ENCODE measurements around the gene NPTXR.
"Not testable (repeated sequence)": the region's sequence is repeated elsewhere in the genome, so short reads cannot be mapped to it uniquely, and the experiment has no call there.

DNA sequence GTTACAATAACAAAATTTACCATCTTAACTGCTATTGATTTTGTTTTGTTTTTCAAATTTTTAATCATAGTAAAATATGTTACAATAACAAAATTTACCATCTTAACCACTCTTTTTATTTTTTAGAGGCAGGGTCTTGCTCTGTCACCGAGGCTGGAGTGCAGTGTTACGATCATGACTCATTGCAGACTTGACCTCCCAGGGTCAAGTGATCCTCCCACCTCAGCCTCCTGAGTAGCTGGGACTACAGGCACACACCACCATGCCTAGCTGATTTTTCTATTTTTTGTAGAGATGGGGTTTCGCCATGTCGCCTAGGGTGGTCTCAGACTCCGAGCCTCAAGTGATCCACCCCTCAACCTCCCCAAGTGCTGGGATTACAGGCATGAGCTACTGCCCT, 10.1 kb upstream of the NPTXR start:
- TF ChIP-seq, protein P1, sequence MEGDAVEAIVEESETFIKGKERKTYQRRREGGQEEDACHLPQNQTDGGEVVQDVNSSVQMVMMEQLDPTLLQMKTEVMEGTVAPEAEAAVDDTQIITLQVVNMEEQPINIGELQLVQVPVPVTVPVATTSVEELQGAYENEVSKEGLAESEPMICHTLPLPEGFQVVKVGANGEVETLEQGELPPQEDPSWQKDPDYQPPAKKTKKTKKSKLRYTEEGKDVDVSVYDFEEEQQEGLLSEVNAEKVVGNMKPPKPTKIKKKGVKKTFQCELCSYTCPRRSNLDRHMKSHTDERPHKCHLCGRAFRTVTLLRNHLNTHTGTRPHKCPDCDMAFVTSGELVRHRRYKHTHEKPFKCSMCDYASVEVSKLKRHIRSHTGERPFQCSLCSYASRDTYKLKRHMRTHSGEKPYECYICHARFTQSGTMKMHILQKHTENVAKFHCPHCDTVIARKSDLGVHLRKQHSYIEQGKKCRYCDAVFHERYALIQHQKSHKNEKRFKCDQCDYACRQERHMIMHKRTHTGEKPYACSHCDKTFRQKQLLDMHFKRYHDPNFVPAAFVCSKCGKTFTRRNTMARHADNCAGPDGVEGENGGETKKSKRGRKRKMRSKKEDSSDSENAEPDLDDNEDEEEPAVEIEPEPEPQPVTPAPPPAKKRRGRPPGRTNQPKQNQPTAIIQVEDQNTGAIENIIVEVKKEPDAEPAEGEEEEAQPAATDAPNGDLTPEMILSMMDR (IDR thresholded peaks at IDR 0.05; ENCODE audit: low read depth, low read length, missing input control) = not testable (repeated sequence)
- TF ChIP-seq SP1 (IDR thresholded peaks at IDR 0.05) = not testable (repeated sequence)

Data from liver (tissue), 3 donors.